GM12872 (cell line): ENCODE results near the gene MYLK.

Experiments
- TF ChIP-seq, protein P1 (sequence below): IDR thresholded peaks from 3 replicates; pipeline ENCODE4 v1.5.1; 2011; ENCODE audit warnings: low read depth, mild to moderate bottlenecking, low read length, moderate library complexity; ENCODE audit not compliant: insufficient read depth

MYLK gene

GRCh38 chr3:123813876-123814275 lies 70.3 kb downstream of the MYLK start:
- TF ChIP-seq, protein P1, sequence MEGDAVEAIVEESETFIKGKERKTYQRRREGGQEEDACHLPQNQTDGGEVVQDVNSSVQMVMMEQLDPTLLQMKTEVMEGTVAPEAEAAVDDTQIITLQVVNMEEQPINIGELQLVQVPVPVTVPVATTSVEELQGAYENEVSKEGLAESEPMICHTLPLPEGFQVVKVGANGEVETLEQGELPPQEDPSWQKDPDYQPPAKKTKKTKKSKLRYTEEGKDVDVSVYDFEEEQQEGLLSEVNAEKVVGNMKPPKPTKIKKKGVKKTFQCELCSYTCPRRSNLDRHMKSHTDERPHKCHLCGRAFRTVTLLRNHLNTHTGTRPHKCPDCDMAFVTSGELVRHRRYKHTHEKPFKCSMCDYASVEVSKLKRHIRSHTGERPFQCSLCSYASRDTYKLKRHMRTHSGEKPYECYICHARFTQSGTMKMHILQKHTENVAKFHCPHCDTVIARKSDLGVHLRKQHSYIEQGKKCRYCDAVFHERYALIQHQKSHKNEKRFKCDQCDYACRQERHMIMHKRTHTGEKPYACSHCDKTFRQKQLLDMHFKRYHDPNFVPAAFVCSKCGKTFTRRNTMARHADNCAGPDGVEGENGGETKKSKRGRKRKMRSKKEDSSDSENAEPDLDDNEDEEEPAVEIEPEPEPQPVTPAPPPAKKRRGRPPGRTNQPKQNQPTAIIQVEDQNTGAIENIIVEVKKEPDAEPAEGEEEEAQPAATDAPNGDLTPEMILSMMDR, result no peak

DNA sequence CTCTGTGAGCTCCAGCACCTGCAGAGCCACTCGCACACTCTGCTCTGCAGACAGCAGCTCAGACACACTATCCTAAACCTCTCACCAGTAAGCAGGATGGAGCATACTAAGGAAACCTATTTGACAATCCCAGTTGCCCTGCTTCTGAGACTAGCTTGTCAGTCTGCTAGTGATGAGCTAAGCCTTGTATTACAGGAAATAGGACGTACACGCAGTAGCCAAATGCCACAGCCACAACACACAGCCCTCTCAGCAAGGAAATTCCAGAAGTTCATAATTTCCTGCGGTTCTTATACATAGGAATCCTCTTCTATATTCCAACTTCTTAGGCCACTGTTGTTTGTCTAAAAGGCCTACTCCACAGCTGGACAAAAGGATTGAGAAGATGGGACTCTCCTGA lies 74.5 kb downstream of the MYLK start:
- TF ChIP-seq, protein P1, result no peak

DNA sequence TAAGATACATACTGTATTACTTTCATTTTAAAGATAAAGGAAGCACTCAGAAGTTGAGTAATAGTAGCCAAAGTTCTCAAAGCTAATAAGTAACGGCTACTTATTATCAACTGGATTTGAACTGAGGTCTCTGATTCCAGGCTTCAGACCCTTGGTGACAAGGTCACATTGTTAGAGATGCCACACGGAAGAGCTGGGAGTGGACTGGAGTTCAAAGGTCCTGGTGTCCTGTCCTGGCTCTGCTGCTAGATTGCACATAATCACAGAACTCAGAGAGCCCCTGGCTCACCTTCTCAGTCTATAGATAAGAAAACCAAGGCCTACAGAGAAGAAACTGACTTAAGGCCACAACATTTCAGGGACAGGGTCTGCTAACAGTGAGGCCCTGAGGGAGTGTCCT lies 75.3 kb downstream of the MYLK start:
- TF ChIP-seq, protein P1, result no peak

GRCh38 chr3:123807820-123808219 lies 76.3 kb downstream of the MYLK start:
- TF ChIP-seq, protein P1, result no peak

- TF ChIP-seq, protein P1, result 0 out of 3 replicates have a peak, but pooled peaks have one; percentile 3
These were observed 78.6 kb downstream of the MYLK start for GRCh38 chr3:123805504-123805903.

DNA sequence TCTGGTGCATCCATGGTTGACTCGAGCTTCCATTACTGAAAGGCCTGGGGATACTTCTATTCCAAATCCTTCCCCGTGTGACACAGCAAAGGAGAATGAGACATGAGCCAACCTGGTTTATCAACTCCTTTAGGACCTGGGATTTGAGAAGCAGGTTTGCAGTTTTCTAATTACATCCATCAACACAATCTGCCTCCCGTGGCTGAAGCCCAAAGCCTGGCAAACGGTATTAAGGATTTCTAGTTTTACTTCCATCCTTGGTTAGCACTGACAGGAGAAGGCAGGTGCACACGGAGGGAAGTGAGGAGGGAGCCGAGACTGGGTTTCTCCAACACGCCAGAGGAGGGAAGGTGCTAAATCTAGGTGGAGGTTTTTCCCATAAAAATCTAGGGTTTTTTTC lies 79.0 kb downstream of the MYLK start:
- TF ChIP-seq, protein P1, result no peak

DNA sequence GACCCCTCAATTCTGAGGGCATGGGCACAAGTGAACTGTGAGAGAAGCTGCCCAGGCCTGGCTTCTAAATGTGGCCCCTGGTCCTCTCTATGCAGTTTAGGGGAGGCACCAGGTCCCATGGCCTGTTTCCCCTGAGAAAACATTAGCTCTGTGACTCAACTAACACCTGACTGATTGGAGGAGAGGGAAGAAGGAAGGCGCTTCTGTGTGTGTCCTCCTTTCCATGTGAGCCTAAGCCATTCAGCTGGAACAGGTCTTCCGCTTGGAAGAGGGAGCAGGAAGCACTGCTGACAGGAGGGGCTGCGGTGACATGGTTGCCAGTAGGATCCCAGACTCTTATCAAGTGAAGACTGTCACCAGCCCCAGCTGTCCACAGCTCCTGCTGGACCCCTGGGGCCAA lies 79.5 kb downstream of the MYLK start:
- TF ChIP-seq, protein P1, result no peak

DNA sequence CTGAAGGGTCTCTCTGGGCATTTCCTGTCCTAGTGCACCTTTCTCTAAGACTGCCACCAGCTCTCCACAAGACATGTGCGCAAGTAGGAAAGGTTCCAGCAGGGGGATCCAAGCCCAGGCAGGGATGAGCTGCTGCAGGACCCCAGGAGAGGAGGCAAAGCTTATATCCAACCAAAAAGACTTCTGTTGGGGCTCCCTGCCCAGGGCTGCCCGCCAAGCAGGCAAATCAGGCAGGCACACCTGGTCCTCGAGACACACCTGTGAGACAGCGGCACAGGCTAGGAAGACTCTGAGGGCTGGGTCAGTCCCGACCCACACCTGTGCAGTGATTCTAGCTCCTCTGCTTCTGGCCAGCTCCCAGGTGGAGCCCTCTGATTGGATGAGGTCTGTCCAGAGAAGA lies 80.6 kb downstream of the MYLK start:
- TF ChIP-seq, protein P1, result no peak
